ENCODE results near the gene P4HA3.

The P4HA3 gene

DNA sequence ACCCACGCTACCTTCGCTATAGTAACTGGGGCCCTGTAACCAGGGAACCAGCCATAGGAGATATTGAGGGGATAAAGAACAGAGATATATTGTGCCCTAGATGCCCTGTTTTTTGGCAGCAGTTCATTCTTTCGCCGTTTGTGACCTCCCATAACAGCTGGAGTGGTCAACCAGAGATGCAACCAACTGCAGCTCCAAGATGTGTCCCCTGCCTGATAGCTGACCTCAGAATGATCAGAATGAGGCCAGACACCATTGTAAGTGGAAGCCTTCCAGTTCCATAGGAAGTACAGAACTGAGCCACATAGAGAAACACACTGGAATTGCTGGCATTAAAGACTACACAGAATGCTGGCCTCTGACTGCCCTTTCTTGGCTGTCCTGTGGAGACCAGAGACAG, 39.2 kb downstream of the P4HA3 start:
- no peaks in the 10 kb centered on the region for H4K20me1 ChIP-seq (ENCODE audit: control insufficient read depth, insufficient read depth, low read depth, low read length)
- no peak for TF ChIP-seq EZH2phosphoT487 (IDR thresholded peaks at IDR 0.05; ENCODE audit: borderline replicate concordance, low read length)
- TF ChIP-seq, protein P1, sequence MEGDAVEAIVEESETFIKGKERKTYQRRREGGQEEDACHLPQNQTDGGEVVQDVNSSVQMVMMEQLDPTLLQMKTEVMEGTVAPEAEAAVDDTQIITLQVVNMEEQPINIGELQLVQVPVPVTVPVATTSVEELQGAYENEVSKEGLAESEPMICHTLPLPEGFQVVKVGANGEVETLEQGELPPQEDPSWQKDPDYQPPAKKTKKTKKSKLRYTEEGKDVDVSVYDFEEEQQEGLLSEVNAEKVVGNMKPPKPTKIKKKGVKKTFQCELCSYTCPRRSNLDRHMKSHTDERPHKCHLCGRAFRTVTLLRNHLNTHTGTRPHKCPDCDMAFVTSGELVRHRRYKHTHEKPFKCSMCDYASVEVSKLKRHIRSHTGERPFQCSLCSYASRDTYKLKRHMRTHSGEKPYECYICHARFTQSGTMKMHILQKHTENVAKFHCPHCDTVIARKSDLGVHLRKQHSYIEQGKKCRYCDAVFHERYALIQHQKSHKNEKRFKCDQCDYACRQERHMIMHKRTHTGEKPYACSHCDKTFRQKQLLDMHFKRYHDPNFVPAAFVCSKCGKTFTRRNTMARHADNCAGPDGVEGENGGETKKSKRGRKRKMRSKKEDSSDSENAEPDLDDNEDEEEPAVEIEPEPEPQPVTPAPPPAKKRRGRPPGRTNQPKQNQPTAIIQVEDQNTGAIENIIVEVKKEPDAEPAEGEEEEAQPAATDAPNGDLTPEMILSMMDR (IDR thresholded peaks at IDR 0.05; ENCODE audit: low read depth, low read length, poor library complexity, severe bottlenecking) = no peak
- H3K4me2 ChIP-seq (ENCODE audit: low read length) = no peak overlapping the region
- no peaks in the 10 kb centered on the region for H3K9me3 ChIP-seq (ENCODE audit: control insufficient read depth, insufficient read depth, low read length)
- no peaks in the 10 kb centered on the region for H3K79me2 ChIP-seq (ENCODE audit: control insufficient read depth, low read length)
- H3K4me3 ChIP-seq (ENCODE audit: low read length) = no peak overlapping the region
- no peak overlapping the region for H3K27ac ChIP-seq (ENCODE audit: low read depth, low read length)
- H3K9me2 ChIP-seq (replicated peaks; ENCODE audit: control insufficient read depth, low read length) = no peaks in the 10 kb centered on the region
- no peaks in the 10 kb centered on the region for H3F3A ChIP-seq (ENCODE audit: control insufficient read depth, insufficient read depth)
- H3K27me3 ChIP-seq (ENCODE audit: control insufficient read depth, low read length) = peaks cover 44% of the 10 kb centered on the region
- H3K4me1 ChIP-seq (ENCODE audit: control insufficient read depth, low read length) = no peaks in the 10 kb centered on the region
- no peaks in the 10 kb centered on the region for H3K36me3 ChIP-seq (ENCODE audit: control insufficient read depth, low read length)

DNA sequence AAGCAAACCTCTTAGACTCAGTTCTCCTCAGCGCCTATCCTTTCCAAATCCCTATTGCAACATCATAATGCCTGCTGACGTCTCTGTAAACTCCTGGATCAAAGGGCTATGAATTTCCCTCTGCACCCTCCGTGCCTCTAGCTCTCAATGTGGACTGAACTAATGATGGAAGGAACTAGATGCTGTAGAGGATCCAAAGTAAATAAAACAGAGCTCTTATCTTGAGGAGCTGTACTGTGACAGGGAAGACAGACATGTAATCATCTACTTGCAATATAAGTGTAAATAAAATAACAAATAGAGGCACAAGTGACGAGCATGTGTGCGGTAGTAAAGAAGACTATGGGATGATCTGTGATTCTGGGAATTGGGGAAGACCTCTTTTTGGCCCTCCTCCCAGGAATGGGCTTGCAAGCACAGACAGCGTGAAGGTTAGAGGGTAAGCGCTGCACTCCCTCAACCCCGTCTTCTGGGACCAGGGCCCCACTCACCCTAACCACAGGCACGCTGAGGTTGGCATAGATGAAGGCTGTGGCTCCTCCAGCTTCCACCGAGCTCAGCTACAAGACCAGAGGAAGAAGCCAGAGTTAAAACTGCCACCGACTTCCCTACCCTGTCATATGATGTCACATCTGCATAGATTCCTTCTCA, 42.2 kb downstream of the P4HA3 start:
- no peak overlapping the region for H3K4me2 ChIP-seq (ENCODE audit: low read length)
- H3K36me3 ChIP-seq (ENCODE audit: control insufficient read depth, low read length) = no peaks in the 10 kb centered on the region
- no peaks in the 10 kb centered on the region for H3K9me2 ChIP-seq (replicated peaks; ENCODE audit: control insufficient read depth, low read length)
- H3F3A ChIP-seq (ENCODE audit: control insufficient read depth, insufficient read depth) = no peaks in the 10 kb centered on the region
- no peaks in the 10 kb centered on the region for H3K4me1 ChIP-seq (ENCODE audit: control insufficient read depth, low read length)
- no peak overlapping the region for H3K4me3 ChIP-seq (ENCODE audit: low read length)
- no peaks in the 10 kb centered on the region for H4K20me1 ChIP-seq (ENCODE audit: control insufficient read depth, insufficient read depth, low read depth, low read length)
- no peaks in the 10 kb centered on the region for H3K79me2 ChIP-seq (ENCODE audit: control insufficient read depth, low read length)
- H3K9me3 ChIP-seq (ENCODE audit: control insufficient read depth, insufficient read depth, low read length) = no peaks in the 10 kb centered on the region
- TF ChIP-seq, protein P1 (IDR thresholded peaks at IDR 0.05; ENCODE audit: low read depth, low read length, poor library complexity, severe bottlenecking) = no peak
- no peak for TF ChIP-seq EZH2phosphoT487 (IDR thresholded peaks at IDR 0.05; ENCODE audit: borderline replicate concordance, low read length)
- H3K27ac ChIP-seq (ENCODE audit: low read depth, low read length) = no peak overlapping the region
- peaks cover 37% of the 10 kb centered on the region for H3K27me3 ChIP-seq (ENCODE audit: control insufficient read depth, low read length)

DNA sequence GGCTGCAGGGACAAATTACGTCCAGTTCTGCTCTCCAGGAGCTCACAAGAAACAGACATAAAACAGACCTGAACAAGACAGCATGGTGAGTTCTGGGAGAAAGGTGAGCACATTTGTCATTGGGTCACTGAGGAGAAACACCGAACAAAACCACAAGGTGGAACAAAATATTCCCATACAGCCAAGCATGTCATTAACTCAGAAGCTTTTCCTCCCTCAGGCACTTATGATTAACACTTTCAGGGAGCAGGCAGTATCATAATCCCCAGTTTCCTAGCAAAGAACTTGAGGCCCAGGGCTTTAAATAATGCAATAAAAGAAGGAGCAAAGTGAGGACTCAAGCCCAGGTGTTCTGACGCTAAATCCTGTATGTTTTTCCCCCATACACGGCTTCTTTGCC, 43.0 kb downstream of the P4HA3 start:
- Histone ChIP-seq H3K9me2 (replicated peaks; ENCODE audit: control insufficient read depth, low read length) (no peaks in the 10 kb centered on the region), H3K27me3 (ENCODE audit: control insufficient read depth, low read length) (peaks cover 37% of the 10 kb centered on the region), H3K9me3 (ENCODE audit: control insufficient read depth, insufficient read depth, low read length) (no peaks in the 10 kb centered on the region), H3K27ac (ENCODE audit: low read depth, low read length) (no peak overlapping the region), H3F3A (ENCODE audit: control insufficient read depth, insufficient read depth) (no peaks in the 10 kb centered on the region), H4K20me1 (ENCODE audit: control insufficient read depth, insufficient read depth, low read depth, low read length) (no peaks in the 10 kb centered on the region), H3K36me3 (ENCODE audit: control insufficient read depth, low read length) (no peaks in the 10 kb centered on the region), H3K79me2 (ENCODE audit: control insufficient read depth, low read length) (no peaks in the 10 kb centered on the region), H3K4me1 (ENCODE audit: control insufficient read depth, low read length) (no peaks in the 10 kb centered on the region), H3K4me3 (ENCODE audit: low read length) (no peak overlapping the region), H3K4me2 (ENCODE audit: low read length) (no peak overlapping the region)
- no peak for TF ChIP-seq EZH2phosphoT487 (IDR thresholded peaks at IDR 0.05; ENCODE audit: borderline replicate concordance, low read length)
- TF ChIP-seq, protein P1 (IDR thresholded peaks at IDR 0.05; ENCODE audit: low read depth, low read length, poor library complexity, severe bottlenecking) = no peak

Measured in DOHH2 (cell line).